HG02840 (cell line): ENCODE data around the gene RPL7L1.
"Not testable (repeated sequence)": the region's sequence is repeated elsewhere in the genome, so short reads cannot be mapped to it uniquely, and the experiment has no call there.

Experiments used
- ATAC-seq: cut with Tn5 transposase; IDR thresholded peaks from one replicate; pipeline ENCODE4 v1.9.1; 2021; ENCODE audit warnings: mild to moderate bottlenecking, moderate library complexity, moderate number of reproducible peaks; ENCODE audit not compliant: unreplicated experiment, low FRiP score

Gene RPL7L1

GRCh38 chr6:42890311-42891198, 11.1 kb downstream of the RPL7L1 start:
- ATAC-seq: peak; percentile 91

GRCh38 chr6:42891199-42891722, 11.8 kb downstream of the RPL7L1 start:
- ATAC-seq: no peak

DNA sequence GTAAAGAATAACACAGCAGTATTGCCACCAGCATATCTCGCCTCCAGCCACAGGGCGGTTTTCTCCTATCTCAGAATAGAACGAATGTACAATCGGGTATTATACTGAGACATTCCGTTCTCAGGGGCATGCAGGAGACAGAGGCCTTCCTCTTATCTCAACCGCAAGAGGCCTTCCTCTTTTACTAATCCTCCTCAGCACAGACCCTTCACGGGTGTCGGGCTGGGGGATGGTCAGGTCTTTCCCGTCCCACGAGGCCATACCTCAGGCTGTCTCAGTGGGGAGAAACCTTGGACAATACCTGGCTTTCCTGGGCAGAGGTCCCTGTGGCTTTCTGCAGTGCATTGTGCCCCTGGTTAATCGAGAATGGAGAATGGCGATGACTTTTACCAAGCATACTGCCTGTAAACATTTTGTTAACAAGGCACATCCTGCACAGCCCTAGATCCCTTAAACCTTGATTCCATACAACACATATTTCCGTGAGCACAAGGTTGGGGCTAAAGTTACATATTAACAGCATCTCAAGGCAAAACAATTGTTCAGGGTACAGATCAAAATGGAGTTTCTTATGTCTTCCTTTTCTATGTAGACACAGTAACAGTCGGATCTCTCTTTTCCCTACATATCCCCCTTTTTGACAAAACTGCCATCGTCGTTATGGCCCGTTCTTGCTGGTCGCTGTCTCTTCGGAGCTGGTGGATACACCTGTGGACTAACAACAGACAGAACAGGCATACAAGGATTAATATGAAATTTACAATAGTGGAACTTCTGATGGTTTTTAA, 14.8 kb downstream of the RPL7L1 start:
- ATAC-seq: not testable (repeated sequence)

DNA sequence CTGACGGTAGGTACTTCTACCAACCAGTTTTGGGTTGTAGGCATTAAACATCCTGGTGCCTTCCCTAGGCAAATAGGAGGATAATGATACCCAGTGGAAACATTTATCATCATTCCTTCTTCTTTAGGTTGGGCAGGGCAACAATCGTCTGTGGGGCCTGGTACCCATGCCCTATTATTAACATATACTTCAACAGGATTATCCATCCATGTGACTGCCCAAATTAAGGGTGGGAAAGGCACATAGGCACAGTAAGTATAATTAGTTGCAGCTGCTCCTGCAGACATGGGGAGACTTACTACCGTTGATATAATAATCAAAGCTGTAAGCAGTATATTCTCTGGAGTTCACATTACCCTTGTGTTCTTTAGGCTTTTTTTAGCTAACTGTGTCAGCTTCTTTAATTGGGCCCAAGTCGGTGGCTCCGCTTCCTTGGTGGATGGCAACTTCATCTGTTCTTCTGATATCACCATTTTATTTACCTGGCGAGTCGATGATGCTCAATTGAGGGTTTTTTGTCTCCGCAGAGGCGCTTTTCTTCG, 16.8 kb downstream of the RPL7L1 start:
- no peak for ATAC-seq

- no peak for ATAC-seq
Measured at GRCh38 chr6:42898891-42899361, 19.5 kb downstream of the RPL7L1 start.

- no peak for ATAC-seq
Measured at GRCh38 chr6:42899871-42900270, 20.5 kb downstream of the RPL7L1 start.

- ATAC-seq: no peak
Measured at GRCh38 chr6:42901538-42901957, 22.1 kb downstream of the RPL7L1 start.

DNA sequence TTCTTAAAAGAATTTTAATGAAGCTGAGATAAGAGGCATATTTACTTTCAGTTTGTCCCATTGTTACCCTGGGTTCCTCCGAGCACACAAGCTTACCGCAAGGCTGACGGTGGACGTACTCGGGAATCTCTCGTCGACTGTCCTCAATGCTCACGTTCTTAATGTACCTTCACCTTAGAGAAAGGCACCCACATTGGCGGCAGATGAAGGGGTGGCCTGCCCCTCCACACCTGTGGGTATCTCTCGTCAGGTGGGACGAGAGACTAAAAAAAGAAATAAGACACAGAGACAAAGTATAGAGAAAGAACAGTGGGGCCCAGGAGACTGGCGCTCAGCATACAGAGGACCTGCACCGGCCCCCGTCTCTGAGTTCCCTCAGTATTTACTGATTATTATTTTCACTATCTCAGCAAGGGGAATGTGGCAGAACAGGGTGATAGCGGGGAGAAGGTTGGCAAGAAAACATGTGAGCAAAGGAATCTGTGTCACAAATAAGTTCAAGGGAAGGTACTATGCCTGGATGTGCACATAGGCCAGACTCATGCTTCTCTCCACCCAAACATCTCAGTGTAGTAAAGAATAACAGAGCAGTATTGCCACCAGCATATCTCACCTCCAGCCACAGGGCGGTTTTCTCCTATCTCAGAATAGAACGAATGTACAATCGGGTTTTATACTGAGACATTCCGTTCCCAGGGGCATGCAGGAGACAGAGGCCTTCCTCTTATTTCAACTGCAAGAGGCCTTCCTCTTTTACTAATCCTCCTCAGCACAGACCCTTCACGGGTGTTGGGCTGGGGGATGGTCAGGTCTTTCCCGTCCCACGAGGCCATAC, 23.2 kb downstream of the RPL7L1 start:
- not testable (repeated sequence) for ATAC-seq

- ATAC-seq: no peak
Measured at GRCh38 chr6:42904467-42904866, 25.1 kb downstream of the RPL7L1 start.

GRCh38 chr6:42907336-42907735, 27.9 kb downstream of the RPL7L1 start:
- no peak for ATAC-seq

DNA sequence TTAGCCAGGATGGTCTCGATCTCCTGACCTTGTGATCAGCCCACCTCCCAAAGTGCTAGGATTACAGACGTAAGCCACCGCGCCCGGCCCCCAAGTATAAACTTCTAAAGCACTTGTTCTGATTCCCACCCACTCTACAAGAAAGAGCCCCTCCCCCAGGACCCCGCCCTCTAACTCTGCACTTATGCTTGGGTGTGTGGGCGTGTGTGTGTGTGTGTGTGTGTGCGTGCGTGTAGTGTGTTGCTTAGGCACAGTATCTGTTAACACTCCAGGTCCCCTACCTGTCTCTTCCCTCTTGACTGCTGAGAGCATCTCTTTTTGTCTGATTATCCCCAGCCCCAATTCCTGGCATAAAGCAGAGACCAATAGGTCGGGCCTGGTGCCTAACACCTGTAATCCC, 30.4 kb downstream of the RPL7L1 start:
- no peak for ATAC-seq

DNA sequence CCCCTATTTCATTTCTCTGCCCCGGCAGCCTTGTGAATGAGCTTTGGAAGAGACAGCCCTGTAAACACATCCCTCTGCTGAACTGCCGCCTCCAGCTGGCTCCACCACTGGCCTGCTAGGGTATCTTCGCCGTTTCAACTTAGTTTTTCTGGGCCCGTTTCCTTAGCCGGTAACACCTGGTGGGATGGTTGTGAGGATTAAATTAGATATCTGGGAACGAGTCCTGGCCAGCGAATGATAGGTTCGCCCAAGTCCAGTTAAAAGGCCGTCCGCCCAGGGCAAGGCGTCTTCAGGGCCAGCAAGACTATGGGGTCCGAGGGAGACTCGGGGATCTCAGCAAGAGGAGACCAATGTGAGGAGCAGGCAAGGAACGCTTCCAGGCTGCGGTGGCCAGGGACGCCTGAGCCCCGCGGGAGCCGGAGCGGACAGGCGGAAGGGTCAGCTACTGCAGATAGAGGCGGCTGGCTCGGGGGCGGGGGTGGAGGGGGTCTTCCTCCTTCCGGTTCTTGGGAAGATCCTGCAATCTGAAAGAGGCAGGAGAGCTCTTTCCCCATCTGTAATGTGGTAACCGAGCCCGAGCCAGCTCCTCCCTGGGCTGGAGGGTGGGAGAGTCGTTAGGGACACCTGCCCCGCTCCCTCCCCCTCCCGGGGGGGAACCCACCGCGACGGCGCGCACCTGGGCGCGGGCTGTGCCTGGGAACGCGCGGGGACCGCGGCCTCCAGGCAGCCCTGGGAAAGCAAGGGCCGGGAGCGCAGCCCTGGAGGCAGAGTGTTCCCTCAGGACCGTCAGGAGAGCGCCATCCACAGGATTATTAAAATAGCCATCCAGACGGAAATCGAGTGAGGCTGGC, 32.0 kb downstream of the RPL7L1 start:
- ATAC-seq: no peak

DNA sequence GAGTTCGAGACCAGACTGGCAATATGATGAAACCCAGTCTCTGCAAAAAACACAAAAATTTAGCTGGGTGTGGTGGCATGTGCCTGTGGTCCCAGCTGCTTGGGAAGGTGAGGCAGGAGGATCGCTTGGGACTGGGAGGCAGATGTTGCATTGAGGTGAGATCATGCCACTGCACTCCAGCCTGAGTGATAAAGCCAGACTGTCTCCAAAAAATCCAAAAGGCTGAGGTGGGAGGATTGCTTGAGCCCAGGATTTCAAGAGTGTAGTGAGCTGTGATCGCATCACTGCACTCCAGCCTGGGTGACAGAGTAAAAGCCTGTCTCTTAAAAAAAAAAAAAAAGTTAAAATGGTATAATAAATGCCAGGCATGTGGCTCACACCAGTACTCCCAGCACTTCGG, 35.1 kb downstream of the RPL7L1 start:
- no peak for ATAC-seq

GRCh38 chr6:42915732-42916131, 36.3 kb downstream of the RPL7L1 start, which contains the start of gene PTCRA:
Gene PTCRA, plus strand, starts transcription at chr6:42916053. Its CDS starts 17 bp downstream, at chr6:42916070.
- no peak for ATAC-seq

DNA sequence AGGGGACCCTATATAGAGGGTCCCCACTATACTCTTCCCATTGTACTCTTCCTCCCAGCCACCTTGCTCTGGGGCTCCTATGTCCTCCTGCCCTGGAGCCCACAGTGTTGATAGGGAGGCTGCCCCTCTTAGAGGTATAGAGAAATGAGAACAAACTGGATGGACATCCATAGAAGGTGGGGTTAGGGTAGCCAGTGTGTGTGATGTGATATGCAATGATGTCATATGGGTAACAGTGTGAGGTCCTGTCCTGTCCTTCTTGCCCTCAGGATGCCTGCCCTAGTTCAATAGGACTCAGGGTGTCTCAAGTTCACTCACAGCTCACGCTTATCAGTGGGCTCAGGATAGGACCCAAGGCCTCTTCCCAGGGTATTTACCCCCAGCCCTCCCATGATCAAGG, 36.9 kb downstream of the RPL7L1 start:
- no peak for ATAC-seq

DNA sequence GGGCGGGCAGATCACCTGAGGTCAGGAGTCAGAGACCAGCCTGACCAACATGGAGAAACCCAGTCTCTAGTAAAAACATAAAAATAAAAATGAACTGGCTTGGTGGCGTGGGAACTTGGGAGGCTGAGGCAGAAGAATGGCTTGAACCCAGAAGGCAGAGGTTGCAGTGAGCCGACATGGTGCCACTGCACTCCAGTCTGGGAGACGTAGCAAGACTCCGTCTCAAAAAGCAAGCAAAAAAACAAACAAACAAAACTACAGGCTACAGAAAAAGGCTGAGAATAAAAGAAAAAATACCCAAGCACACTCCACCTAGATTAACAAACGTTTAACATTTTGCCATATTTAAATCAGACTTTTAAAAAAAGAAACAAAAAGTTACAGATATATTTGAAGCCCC, 42.4 kb downstream of the RPL7L1 start:
- no peak for ATAC-seq

DNA sequence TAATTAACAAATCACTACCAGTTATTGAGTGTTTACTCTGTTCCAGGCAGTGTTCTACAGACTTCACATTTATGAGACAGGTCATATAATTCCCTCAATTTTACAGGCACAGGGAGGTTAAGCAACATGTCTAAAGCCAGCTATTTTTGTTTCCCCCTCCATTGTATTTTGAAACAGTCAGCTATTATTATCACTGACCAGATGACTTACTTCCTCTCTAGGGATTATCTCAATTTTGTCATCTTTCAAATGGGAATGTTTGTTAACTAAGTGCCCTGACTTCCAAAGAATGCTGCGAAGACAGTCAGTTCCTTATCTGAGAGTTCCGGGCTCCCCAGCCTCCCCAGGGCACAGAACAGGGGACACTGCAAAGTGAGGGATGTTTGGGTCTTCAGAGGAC, 44.2 kb downstream of the RPL7L1 start:
- ATAC-seq: no peak

- ATAC-seq: no peak
Measured at GRCh38 chr6:42925248-42925857, 45.9 kb downstream of the RPL7L1 start.
